Measurements from ENCODE around the gene RAB3GAP2.
"Not testable (repeated sequence)": the region's sequence is repeated elsewhere in the genome, so short reads cannot be mapped to it uniquely, and the experiment has no call there.

Gene RAB3GAP2, protein sequence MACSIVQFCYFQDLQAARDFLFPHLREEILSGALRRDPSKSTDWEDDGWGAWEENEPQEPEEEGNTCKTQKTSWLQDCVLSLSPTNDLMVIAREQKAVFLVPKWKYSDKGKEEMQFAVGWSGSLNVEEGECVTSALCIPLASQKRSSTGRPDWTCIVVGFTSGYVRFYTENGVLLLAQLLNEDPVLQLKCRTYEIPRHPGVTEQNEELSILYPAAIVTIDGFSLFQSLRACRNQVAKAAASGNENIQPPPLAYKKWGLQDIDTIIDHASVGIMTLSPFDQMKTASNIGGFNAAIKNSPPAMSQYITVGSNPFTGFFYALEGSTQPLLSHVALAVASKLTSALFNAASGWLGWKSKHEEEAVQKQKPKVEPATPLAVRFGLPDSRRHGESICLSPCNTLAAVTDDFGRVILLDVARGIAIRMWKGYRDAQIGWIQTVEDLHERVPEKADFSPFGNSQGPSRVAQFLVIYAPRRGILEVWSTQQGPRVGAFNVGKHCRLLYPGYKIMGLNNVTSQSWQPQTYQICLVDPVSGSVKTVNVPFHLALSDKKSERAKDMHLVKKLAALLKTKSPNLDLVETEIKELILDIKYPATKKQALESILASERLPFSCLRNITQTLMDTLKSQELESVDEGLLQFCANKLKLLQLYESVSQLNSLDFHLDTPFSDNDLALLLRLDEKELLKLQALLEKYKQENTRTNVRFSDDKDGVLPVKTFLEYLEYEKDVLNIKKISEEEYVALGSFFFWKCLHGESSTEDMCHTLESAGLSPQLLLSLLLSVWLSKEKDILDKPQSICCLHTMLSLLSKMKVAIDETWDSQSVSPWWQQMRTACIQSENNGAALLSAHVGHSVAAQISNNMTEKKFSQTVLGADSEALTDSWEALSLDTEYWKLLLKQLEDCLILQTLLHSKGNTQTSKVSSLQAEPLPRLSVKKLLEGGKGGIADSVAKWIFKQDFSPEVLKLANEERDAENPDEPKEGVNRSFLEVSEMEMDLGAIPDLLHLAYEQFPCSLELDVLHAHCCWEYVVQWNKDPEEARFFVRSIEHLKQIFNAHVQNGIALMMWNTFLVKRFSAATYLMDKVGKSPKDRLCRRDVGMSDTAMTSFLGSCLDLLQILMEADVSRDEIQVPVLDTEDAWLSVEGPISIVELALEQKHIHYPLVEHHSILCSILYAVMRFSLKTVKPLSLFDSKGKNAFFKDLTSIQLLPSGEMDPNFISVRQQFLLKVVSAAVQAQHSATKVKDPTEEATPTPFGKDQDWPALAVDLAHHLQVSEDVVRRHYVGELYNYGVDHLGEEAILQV (N-terminal part only)

DNA sequence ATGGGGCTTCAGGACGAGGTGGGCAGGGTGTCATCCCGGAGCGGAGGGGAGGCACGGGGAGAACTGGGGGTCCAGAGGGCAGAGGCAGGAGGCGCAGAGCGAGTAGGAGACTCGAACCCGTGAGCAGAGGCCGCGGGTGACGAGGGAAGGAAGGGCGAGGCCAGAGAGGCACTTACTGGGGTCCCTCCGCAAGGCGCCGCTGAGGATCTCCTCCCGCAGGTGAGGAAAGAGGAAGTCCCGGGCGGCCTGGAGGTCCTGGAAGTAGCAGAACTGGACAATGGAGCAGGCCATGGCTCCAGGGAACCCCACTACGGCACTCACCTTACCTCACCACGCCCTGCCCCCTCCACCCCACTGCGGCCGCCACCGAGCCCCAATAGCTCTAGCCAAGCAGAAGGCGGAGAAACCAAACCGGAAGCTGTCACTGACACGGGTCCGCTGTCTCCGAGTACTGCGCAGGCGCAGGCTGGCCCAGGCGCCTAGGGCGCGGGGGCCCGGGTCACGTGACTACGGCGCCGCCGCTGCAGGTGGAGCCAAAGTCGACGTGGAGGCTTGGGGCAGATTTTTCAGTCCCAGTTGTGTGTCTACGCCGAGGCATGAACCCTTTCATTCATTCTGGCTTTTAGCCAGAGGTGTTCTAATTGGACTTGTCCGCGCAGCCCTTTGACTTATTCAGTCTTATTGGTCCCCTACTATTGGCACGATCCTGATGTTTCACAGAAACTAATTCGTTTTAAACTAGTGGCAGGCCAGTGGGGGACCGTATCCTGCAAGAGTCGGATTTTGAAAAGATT lies at the start of gene RAB3GAP2:
RAB3GAP2 (minus strand) TSS at position 407 of the 794 bp plus-strand sequence; CDS start at position 291, 116 bp downstream.
- DNase-seq: peak; percentile 94

DNA sequence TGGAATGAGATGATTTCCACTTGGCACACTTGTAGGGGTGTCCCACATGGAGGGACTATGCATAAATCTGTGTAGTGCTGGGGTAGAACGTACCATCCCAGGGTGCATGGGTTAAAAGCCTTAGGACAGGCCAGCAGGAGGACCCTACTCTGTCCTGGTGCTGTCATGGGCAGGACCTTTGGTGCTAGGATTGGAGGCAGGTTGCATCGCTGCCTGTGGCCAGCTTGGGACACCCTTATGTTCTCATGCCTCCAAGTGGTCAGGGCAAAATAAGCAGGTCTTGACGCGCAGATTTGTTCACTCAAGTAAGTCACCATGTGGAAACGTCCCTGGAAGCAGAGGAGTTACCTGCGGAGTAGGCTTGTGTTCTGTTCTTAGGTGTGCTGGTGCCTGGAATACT lies 49.5 kb upstream of the RAB3GAP2 start:
- no peak for DNase-seq

DNA sequence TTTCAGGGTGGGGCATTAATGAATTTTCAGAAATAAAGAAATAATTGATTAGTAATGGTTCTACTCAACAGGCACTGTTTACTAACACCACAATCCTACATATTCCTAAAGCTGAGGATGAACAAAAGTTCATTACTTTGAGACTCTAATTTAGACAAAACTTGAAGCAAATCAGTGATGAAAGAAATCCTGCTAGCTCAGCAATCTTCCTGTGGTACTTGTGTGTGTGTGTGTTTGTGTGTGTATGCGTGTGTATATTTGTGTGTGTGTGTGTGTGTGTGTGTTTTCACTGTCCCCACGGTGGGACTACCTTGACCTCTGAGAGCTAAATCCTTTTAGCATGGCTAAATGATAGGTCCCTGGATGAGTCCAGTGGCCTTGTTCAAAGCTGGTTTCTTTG lies 48.5 kb upstream of the RAB3GAP2 start:
- DNase-seq: no peak

DNA sequence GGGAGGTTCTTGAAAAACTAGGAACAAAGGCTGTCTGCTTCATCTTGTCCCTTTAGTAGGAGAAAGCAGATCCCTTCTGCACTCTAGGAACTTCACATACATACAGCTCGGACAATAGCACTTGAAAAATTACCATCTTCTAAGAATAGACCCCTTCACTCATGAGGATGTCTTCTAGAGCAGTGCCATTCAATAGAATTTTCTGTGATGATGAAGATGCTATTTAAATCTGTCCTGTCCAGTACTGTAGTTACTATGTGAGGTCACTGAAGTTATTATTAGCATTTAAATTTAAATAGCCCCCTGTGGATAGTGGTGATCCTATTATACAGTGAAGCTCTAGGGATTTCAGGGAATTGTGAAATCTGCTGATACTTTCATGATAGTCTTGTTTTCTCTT lies 46.4 kb upstream of the RAB3GAP2 start:
- no peak for DNase-seq

DNA sequence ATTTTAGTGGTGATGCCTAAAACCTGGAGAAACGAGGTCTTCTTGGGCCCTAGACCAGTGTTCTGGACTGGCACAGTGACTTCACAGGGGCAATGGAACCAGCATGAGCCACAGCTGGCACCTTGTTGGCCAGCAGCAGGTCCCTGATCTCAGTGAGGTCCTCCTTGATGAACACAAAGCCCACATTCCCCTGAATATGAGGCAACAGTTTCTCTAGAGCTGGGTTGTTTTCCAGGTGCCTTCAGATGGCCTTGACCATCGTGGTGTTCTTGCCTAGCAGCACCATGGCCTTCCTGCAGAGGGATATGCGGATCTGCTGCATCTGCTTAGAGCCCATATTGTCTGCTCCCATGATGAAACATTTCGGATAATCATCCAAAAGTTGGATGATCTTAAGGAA lies 44.9 kb upstream of the RAB3GAP2 start:
- no peak for DNase-seq

DNA sequence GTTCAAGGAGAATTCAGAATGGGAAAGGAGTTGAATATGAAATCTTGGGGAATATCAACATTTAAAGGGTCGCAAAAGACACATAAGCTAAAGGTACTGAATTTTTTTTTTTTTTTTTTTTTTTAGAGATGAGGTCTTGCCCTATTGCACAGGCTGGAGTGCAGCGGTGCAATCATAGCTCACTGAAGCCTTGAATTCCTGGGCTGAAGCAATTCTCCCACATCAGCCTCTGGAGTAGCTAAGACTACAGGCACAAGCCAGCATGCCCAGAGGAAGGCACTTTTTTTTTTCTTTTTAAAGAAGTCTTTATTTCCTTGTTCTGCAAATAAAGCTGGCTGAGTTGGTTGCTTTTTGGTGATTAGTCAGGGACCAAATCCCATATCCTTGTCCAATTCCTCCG lies 44.1 kb upstream of the RAB3GAP2 start:
- DNase-seq: no peak

DNA sequence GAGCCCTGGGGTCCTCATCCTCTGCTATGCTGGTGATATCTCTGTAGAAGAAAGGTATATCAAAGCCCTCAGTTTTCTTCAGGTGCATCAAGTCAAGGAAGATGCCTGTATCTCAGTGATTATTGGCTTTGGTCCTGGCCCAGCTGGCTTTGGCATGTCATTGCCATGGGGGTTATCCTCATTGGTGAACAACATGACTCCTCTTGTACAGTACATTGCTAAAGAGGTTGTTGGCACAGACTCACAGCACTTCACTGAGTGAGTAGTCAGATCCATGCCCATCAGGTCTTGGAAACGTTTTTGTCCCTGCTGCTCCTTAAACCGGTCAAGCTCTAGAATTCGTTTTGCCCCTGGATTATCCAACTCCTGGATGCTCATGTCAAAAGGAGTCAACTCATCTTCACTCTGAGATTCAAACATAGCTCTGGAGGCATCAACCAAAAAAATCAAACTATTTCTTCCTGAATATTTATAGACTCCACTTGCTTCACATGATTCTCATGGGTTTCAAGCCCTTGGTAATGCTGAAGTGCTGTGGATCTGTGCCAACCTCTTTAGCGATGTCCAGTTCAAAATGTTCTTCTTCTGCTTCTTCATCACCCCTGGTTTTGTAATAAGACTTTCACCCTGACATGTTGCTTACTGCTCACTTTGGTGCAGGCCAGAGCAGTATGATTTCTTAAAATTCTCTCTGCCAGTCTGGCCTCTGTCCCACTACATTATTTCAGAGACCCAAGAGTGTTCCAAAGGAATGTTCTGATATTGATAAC lies 43.0 kb upstream of the RAB3GAP2 start:
- DNase-seq: no peak

DNA sequence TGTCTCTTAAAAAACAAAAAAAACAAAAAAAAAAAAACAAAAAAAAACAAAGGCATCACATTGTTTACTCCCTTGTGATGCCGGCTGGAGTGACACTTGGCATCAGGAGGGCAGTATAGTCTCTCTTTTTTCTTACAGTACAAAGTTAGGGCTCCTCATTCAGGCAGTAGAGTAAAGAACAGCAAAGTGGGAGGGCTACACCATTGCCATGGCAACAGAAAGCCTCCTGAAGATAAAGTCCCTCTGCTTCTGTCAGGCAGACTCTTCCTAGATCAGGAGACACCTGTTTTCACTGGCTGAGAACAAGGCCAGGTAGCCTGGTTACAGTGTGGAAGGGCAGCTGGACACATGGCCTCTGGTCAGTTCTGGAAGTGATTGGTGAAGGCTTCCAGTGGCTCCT lies 41.3 kb upstream of the RAB3GAP2 start:
- DNase-seq: no peak

DNA sequence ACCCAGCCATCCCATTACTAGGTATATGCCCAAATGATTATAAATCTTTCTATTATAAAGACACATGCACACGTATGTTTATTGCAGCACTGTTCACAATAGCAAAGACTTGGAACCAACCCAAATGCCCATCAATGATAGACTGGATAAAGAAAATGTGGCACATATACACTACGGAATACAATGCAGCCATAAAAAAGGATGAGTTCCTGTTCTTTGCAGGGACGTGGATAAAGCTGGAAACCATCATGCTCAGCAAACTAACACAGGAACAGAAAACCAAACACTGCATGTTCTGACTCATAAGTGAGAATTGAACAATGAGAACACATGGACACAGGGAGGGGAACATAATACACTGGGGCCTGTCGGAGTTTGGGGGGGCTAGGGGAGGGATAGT lies 37.9 kb upstream of the RAB3GAP2 start:
- DNase-seq: not testable (repeated sequence)

DNA sequence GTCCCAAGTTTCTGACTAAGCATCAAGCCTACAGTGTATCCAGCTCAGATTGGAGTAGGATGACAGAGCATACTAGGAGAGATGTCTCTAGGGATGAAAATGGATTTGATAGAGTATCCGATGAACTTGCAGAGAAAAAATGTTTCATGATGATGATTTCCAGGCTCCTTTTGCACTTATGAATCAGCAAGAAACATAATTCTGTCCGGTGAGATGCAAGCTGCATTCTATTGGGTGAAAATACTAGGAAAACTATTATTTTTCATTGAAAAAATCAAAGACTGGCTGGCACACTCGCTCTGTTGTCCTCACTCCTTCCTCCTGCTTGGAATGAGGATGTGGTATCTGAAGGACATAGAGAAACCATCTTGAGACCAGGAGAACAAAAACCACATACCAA lies 35.4 kb upstream of the RAB3GAP2 start:
- no peak for DNase-seq

DNA sequence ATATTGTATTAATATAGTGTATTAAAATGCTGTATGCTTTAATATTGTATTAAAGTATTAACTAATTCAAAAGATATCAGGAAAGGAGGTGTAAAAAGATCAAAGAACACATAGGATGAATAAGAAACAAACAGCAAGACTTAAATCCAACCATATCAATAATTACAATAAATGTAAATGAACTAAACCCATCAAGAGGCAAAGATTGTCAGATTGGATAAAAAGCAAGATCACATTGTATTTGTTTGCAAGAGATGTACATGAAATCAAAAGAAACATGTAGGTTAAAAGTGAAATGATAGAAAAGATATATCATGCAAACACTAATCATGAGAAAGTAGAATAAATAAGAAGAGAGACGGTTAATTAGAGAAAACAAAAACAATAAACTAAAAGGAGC lies 34.1 kb upstream of the RAB3GAP2 start:
- no peak for DNase-seq

DNA sequence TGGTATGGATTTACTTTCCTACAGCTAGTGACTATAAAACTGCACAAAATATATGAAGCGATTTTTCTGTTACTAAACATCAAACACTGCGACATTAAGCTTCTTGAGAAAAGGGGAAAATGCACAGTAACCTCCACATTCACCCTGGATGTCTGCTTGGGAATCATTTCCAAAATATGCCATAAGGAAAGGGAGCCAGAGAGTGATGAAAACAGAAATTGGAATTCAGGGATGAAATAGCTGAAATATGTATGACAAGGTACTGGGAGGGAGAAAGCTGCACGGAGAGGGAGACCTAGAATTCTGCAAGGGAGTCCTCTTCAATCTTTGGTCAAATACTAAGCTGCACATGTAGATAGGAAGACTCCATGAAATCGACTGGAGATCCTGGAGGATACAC lies 31.6 kb upstream of the RAB3GAP2 start:
- no peak for DNase-seq

DNA sequence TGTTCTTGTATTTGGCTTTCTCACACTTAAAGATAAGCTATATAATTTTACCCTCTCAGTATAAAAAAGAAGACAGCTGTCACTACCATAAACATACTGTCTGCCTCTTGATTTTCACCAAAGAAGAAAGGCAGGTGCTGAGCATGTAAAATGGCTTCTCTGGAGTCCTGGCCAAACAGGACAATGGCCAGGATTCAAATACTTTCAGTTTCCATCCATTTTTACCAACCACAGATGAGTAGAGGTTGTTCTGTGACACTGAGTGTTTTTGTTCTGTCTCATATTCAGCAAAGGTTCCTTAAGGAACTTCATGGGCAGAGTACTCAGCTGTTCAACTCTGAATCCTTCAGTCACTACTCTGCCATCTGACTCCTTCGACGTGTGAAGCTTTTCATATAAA lies 29.4 kb upstream of the RAB3GAP2 start:
- no peak for DNase-seq

DNA sequence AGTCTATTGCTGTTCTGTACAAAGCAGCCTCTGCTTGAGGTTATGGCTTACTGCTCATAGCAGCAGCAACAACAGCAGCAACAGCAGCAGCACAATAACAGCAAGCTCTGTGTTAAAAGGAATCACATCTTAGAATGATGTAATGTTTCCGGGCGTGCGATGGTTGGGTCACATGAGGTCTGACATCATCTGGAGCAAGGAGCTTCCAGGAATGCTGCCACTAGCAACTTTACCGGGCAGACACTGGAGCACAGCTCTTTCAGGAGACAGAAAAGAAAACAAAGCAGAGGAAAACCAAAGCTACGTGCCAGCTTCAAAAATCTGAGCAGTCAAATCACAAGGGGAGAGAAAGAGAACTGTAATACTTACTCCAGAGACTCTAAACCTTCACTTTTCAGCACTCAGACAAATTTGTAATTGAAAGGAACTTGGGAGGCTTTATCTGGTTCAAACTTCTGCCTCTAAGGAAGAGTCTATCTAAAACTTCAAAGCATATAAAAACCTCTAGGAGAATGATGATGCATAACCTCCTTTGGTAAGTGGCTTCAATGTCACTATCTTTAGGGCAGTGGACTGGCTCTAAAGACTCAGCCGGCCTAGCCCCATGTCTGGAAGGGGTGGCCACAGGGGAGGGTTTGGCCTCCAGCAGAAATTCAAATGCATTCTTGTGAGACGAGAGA lies 28.3 kb upstream of the RAB3GAP2 start:
- no peak for DNase-seq

DNA sequence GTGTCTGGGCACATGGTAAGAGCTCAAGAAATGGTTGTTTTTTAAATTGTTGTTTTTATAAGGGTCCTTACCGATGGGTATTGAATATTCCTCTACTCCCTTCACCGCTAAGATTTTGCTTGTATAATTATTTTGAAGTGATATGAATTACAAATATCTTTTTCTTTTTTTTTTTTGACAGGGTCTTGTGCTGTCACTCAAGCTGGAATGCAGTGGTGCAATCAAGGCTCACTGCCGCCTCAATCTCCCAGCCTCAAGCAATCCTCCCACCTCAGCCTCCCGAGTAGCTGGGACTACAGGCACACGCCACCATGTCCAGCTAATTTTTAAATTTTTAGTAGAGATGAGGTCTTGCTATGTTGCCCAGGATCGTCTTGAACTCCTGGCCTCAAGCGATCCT lies 27.1 kb upstream of the RAB3GAP2 start:
- no peak for DNase-seq

DNA sequence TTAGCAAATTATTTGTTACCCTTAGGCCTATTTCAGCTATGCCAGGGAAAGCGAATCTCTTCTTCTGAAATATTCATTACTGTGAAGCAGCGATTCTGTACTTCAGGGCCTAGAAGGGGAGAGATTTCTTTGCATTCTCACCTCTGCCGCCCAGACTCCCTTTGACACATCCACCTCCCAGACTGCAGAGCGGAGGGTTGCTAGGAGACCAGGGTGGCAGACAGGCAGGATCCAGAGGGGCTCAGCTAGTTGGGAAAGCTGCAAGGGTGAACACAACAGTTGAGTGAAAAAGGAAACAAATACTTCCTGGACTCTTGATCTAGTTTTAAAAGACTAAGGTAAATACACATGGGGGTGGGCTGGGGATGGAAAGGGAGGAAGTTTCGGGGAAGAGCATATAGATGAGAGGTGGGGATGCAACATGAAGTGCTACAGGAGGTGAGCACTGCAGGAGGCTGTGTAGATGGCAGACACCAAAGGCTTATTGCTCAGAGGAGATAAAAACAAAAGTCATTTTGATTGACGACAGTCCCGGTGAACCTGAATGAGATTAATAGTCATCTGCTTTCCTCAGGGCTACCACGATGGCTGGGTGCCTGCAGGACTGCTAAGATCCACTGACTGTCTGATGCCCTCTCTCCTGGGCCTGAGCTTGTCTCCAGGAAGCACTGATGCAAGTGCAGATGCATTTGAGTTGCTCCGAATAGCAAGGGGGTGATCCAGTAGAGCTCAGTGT lies 26.4 kb upstream of the RAB3GAP2 start:
- DNase-seq: no peak

DNA sequence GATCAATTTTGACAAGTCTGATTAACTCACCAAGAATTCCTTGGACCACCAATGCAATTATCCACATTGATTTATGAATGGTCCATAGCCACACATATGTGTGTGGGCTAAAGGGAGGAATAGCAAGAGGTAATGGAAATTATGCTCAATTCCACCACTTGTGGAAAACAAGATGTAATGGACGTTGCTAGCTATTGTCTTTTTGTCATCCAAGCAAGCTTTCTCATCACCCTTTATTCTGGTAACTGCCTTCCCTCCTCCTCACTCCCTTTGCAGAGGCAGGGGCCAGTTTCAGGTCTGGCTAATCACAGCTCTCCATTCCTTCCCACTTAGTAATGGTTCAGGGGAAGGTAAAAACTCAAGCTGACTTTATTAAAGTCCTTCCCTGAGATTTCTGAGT lies 24.7 kb upstream of the RAB3GAP2 start:
- DNase-seq: no peak

DNA sequence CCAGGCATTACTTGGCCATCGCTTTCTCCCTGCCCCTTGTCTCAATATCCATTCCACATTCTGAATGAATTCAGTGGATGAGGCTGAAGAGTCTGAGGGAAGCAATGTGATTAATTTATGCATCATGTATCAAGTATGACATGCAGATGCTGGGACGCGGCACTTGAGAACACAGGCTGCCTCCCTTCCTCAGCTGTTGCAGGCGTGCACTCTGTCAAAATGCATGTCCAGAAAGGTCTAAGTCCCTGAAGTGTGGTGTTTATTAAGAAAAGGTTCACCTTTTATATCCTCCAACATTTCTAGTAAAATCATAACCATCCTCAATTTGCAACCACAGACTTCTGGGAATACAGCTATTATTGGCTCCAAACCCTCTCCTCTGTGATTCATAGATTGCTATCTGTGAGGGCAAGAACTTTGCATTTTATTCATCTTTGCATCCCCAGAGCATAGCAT lies 22.6 kb upstream of the RAB3GAP2 start:
- DNase-seq: no peak

DNA sequence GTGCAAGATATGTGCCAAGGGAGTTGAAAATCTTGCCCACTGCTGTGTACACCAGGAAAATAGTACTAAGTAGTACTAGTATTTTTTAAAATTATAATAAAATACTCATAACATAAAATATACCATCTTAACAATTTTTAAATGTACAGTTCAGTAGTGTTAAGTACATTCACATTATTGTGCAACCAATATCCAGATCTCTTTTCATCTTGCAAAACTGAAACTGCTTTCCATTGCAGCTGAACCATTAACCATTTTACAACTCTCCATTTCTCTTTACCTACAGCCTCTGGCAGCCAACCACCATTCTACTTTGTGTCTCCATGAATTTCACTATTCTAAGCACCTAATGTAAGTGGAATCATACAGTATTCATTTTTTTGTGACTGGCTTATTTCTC lies 19.3 kb upstream of the RAB3GAP2 start:
- no peak for DNase-seq

DNA sequence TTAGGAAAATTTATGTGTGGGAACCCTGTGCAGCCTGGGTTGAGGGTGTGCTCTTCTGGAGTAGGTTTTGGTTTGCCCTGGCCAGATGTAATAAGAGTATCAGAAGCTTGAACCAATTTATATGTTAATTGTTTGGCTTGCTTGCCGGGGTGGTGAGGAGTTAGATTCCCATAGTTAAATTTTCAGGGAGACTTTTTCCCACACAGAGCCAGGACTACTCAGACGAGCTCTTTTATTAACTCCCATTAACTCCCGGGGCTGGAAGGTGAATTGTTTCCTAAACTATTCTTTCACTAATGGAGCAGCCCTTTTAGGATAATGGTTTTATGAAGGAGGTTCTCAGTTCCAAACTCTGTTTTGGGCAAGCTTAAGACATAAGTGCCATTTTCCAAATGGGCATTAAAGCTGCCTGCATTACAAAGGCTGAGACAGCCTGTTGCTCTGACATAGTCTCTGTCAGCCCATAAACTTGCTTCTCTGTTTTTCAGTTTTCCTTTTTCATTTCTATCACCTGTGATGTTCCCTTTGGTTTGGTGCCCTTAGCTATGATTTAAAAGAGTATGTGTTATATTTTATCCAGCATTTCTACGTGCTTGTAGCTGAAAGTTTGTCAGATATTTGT lies 18.0 kb upstream of the RAB3GAP2 start:
- DNase-seq: no peak
